ENCODE results near the gene ZNF14. TPM values are rescaled to one million over a fixed set of nuclear protein-coding genes. Genes with fewer than 3 reads are reported as not detected.

The ZNF14 gene
- total and polyA plus RNA-seq, 10 of the 15 experiments (the other 5 are each of a cell fraction or from before 2014, with no cell fraction given), result 2.5 to 7.2 (median 4.6) TPM

- TF ChIP-seq YBX1 (IDR thresholded peaks at IDR 0.05) (no peak), FOXM1 (IDR thresholded peaks at IDR 0.05; ENCODE audit: low read depth, low read length) (no peak), RUNX3 (IDR thresholded peaks at IDR 0.05; ENCODE audit: low read length) (peak; percentile 18), MTA3 (IDR thresholded peaks at IDR 0.05; ENCODE audit: borderline replicate concordance, low read length) (peak; percentile 16; the same call in 1 of the 2 replicates), NFYB (IDR thresholded peaks at IDR 0.05; ENCODE audit: insufficient read depth, low read depth, low read length) (no peak), POLR2AphosphoS2 (IDR thresholded peaks at IDR 0.05; ENCODE audit: low read depth, low read length) (0 out of 2 replicates have a peak, but pooled peaks have one; percentile 18), PBX3 (IDR thresholded peaks at IDR 0.05; ENCODE audit: insufficient replicate concordance, low read depth, low read length) (no peak), LARP7 (IDR thresholded peaks at IDR 0.05) (0 out of 2 replicates have a peak, but pooled peaks have one; percentile 2), NR2F1 (conservative IDR thresholded peaks at IDR 0.05) (0 out of 2 replicates have a peak, but pooled peaks have one; percentile 45), NR2C2 (IDR thresholded peaks at IDR 0.05; ENCODE audit: borderline replicate concordance, control insufficient read depth, insufficient read length, low read depth) (no peak), POLR2A (IDR thresholded peaks at IDR 0.05; ENCODE audit: low read depth, low read length) (peak; percentile 80), ZZZ3 (IDR thresholded peaks at IDR 0.05; ENCODE audit: control insufficient read depth, insufficient read length, low read depth) (no peak), CREB1 (IDR thresholded peaks at IDR 0.05; ENCODE audit: low read depth) (peak; percentile 82), NFYA (IDR thresholded peaks at IDR 0.05; ENCODE audit: borderline replicate concordance, low read depth, low read length) (no peak)
- TF ChIP-seq, protein P1, sequence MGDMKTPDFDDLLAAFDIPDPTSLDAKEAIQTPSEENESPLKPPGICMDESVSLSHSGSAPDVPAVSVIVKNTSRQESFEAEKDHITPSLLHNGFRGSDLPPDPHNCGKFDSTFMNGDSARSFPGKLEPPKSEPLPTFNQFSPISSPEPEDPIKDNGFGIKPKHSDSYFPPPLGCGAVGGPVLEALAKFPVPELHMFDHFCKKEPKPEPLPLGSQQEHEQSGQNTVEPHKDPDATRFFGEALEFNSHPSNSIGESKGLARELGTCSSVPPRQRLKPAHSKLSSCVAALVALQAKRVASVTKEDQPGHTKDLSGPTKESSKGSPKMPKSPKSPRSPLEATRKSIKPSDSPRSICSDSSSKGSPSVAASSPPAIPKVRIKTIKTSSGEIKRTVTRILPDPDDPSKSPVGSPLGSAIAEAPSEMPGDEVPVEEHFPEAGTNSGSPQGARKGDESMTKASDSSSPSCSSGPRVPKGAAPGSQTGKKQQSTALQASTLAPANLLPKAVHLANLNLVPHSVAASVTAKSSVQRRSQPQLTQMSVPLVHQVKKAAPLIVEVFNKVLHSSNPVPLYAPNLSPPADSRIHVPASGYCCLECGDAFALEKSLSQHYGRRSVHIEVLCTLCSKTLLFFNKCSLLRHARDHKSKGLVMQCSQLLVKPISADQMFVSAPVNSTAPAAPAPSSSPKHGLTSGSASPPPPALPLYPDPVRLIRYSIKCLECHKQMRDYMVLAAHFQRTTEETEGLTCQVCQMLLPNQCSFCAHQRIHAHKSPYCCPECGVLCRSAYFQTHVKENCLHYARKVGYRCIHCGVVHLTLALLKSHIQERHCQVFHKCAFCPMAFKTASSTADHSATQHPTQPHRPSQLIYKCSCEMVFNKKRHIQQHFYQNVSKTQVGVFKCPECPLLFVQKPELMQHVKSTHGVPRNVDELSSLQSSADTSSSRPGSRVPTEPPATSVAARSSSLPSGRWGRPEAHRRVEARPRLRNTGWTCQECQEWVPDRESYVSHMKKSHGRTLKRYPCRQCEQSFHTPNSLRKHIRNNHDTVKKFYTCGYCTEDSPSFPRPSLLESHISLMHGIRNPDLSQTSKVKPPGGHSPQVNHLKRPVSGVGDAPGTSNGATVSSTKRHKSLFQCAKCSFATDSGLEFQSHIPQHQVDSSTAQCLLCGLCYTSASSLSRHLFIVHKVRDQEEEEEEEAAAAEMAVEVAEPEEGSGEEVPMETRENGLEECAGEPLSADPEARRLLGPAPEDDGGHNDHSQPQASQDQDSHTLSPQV (IDR thresholded peaks at IDR 0.05), result no peak
- TF ChIP-seq, protein P2, sequence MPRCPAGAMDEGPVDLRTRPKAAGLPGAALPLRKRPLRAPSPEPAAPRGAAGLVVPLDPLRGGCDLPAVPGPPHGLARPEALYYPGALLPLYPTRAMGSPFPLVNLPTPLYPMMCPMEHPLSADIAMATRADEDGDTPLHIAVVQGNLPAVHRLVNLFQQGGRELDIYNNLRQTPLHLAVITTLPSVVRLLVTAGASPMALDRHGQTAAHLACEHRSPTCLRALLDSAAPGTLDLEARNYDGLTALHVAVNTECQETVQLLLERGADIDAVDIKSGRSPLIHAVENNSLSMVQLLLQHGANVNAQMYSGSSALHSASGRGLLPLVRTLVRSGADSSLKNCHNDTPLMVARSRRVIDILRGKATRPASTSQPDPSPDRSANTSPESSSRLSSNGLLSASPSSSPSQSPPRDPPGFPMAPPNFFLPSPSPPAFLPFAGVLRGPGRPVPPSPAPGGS (IDR thresholded peaks at IDR 0.05; ENCODE audit: borderline replicate concordance, insufficient read depth, low read depth, low read length, poor library complexity, severe bottlenecking), result no peak
- TF ChIP-seq, protein P3, sequence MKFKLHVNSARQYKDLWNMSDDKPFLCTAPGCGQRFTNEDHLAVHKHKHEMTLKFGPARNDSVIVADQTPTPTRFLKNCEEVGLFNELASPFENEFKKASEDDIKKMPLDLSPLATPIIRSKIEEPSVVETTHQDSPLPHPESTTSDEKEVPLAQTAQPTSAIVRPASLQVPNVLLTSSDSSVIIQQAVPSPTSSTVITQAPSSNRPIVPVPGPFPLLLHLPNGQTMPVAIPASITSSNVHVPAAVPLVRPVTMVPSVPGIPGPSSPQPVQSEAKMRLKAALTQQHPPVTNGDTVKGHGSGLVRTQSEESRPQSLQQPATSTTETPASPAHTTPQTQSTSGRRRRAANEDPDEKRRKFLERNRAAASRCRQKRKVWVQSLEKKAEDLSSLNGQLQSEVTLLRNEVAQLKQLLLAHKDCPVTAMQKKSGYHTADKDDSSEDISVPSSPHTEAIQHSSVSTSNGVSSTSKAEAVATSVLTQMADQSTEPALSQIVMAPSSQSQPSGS (IDR thresholded peaks at IDR 0.05; ENCODE audit: low read length), result 0 out of 2 replicates have a peak, but pooled peaks have one; percentile 58
- TF ChIP-seq, protein P4, sequence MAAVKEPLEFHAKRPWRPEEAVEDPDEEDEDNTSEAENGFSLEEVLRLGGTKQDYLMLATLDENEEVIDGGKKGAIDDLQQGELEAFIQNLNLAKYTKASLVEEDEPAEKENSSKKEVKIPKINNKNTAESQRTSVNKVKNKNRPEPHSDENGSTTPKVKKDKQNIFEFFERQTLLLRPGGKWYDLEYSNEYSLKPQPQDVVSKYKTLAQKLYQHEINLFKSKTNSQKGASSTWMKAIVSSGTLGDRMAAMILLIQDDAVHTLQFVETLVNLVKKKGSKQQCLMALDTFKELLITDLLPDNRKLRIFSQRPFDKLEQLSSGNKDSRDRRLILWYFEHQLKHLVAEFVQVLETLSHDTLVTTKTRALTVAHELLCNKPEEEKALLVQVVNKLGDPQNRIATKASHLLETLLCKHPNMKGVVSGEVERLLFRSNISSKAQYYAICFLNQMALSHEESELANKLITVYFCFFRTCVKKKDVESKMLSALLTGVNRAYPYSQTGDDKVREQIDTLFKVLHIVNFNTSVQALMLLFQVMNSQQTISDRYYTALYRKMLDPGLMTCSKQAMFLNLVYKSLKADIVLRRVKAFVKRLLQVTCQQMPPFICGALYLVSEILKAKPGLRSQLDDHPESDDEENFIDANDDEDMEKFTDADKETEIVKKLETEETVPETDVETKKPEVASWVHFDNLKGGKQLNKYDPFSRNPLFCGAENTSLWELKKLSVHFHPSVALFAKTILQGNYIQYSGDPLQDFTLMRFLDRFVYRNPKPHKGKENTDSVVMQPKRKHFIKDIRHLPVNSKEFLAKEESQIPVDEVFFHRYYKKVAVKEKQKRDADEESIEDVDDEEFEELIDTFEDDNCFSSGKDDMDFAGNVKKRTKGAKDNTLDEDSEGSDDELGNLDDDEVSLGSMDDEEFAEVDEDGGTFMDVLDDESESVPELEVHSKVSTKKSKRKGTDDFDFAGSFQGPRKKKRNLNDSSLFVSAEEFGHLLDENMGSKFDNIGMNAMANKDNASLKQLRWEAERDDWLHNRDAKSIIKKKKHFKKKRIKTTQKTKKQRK (IDR thresholded peaks at IDR 0.05; ENCODE audit: low read depth, low read length), result no peak
These were observed 71.1 kb downstream of the ZNF14 start (continued) for GRCh38 chr19:19661675-19662251.

All from GM12878 (cell line).